GM21825 (cell line): ENCODE results near the gene BRAP.
"Not testable (repeated sequence)": the region's sequence is repeated elsewhere in the genome, so short reads cannot be mapped to it uniquely, and the experiment has no call there.

ENCODE experiments used
- ATAC-seq: cut with Tn5 transposase; IDR thresholded peaks from one replicate; pipeline ENCODE4 v1.9.1; 2021; ENCODE audit warnings: mild to moderate bottlenecking, moderate library complexity; ENCODE audit not compliant: unreplicated experiment

The BRAP gene

DNA sequence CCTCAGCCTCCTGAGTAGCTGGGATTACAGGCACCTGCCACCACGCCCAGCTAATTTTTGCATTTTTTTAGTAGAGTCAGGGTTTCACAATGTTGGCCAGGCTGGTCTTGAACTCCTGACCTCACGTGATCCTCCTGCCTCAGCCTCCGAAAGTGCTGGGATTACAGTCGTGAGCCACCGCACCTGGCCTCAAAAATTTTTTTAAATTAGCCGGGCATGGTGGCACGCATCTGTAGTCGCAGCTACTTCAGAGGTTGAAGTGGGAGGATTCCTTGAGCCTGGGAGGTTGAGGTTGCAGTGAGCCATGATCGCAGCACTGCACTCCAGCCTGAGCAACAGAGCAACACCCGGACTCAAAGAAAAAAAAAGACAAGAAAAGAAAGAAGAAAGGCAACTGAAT is 67.9 kb downstream of the BRAP start:
- not testable (repeated sequence) for ATAC-seq

DNA sequence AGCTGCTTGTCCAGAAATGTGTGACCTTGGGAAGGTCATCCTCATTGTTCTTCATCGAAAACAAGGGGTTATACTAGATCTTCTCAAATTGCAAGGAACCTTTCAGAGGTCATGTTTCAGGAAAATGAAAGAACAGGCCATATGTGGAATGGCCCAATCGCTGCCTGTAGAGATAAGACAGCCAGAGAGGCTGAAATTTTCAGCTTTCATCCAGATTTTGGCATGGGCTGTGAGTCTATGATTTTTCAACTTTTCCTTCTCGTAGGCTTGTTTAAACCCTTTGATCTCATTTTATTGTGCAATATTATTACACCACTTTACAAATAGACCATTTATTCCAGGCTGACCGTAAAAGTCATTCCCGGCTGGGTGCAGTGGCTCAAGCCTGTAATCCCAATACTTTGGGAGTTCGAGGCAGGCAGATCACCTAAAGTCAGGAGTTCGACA is 69.6 kb downstream of the BRAP start:
- ATAC-seq: no peak

DNA sequence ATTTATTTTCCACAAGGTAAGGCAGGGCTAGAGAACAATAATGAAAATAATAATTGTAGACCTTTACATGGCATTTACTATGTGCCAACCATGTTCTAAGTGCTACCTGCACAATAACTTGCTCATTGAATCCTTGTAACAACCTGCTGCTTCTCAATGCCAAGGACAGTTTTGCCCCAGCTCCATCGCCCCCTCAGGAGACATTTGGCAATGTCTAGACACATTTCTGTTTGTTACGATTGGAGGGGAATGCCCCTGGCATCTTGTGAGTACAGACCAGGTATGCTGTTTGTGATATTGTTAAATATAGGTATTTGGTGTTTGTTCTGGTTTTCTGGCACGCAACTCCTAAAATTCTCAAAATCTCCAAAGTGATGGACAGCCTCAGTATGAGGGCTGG is 78.5 kb downstream of the BRAP start:
- ATAC-seq: no peak

DNA sequence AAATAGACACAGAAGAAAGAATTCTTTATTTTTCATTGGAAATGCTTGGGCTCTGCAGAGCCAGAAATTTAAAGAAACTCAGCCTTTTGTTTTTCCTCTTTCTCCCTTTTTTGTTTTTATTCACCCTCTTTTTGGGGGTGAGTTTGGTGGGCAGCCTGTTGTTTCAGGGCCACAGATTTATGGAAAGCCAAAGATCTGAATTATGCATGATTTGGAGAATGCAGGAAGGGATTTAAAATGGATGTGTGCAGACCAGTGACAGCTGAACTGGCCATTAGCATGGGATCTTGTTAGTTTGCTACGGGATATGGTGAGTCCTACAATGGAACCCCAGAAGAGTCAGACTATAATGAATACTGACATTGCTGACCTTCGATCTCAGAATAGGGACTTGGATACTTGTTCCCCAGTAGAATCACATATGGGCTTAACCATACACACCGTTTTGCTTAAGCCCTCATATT is 79.0 kb downstream of the BRAP start:
- ATAC-seq: no peak

DNA sequence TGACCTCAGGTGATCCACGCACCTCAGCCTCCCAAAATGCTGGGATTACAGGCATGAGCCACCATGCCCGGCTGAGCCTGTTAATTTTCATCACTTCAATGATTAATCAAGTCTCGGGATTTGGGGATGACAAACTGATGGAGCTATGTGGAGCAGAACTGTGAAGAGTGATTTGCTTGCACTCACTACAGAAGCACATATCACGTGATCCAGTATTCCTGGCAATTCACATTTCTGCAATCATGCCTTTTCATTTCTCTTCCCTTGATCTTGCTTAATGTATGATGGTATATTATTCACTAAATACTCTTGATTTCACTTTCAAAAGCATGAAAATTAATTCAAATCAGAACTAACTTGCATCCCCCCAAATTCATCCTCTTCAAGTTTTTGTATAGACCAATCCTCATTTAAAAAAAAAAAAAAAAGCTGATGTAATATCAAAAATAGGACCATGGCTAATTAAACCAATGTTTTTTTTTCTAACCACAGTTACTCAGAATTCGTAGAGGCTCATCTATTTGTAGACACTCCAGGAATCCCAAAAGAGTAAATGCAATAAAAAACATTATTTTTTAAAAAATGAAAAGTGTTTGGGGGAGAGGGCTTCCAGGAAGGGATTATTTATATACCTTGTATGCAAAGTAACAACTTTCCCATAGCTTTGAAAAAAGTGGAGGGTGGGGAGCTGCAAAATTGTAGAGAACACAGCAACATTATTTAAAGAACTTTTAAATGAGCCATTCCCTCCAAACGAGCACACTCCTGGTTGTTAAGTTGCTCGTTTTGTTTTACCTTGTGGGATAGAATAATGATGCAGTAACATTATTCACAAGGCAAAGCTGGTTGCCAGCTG is 79.6 kb downstream of the BRAP start:
- no peak for ATAC-seq

DNA sequence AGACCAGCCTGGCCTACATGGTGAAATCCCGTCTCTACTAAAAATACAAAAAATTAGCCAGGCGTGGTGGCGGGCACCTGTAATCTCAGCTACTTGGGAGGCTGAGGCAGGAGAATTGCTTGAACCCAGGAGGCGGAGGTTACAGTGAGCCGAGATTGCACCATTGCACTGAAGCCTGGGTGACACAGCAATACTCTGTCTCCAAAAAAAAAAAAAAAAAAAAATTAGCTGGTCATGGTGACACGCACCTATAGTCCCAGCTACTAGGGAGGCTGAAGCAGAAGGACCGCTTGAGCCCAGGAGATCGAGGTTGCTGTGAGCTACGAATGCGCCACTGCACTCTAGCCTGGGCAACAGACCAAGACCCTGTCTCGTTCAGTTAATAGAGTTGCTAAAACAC is 82.9 kb downstream of the BRAP start:
- ATAC-seq: not testable (repeated sequence)

DNA sequence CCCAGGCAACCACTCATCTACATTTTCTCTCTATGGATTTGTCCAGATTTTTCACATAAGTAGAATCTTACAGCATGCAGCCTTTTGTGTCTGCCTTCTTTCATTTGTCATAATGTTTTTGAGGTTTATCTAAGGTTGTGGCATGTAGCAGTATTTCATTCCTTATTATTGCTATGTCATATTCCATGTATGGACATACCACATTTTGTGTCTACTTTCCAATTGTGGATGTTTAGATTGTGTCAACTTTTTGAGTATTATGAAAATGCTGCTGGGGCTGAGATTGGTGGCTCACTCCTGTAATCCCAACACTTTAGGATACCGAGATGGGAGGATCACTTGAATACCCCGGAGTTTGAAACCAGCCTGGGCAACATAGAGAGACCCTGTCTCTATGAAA is 83.4 kb downstream of the BRAP start:
- ATAC-seq: no peak

DNA sequence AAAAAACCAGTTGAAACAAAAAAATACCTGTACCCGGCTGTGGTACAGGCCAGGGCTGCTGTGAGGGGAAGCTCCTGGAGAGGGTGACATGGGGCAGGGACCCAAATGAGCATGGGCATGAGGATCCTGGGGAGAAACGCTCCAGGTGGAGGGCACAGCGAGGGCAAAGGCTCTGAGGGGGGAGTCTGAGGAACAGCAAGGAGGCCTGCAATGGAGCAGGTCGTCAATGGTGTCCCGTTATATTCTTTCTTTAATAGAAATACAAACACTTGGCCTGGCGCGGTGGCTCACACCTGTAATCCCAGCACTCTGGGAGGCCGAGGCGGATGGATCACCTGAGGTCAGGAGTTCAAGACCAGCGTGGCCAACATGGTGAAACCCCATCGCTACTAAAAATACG is 84.8 kb downstream of the BRAP start:
- not testable (repeated sequence) for ATAC-seq

DNA sequence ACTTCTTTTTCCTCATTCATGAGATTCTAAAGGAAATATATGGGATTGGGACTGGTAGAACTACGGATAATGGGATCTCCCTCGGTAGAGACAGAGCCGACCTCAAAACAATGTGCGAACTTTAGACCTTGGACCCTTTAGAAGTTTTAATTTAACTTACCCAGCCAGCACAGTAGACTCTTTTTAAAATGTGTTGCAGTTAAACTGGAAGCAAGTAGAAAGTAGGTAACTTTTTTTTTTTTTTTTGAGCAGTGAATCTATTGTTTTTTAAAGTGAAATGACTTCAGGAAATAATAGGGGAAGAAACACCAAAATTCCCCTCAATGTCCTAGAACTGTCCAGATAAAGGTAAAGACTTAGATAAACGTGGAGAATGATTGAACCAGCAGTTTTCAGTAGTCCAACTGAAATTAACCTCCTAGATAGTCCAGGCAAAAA is 85.5 kb downstream of the BRAP start:
- ATAC-seq: no peak

DNA sequence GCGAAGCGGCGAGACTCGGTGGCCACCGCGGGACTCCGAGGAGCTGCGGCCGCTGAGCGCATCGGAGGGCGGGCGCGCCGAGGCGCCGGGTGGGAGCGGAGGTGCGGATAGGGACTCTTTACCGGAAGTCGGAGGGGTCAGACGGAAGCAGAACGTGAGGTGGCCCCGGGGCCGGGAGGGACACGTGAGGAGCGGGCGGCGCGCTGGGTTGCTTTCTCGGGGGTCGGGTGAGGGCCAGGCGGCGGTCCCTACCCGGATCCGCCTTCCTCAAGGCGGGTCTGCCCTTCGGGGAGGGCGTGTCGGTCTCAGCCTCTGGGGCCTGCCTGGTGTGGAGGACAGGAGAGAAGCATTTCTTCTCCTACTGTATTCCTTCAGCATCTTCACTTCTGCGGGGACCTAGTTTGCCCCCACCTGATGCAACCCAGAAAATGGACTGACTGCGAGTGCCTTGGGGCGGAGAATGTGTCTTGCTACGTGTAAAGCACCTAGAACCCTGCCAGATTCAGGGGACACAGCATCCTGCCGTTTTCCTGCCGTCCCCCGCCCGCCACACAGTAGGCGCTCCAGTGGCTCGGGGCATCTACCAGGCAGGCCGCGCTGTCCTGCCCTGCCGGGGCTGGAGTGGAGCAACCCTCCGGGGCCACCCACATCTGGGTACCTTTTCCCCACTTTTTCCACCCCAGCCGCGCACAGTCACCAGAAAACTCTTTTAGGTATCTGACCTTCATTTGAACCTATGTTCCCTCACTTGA is 86.1 kb downstream of the BRAP start:
- ATAC-seq: peak; percentile 69

DNA sequence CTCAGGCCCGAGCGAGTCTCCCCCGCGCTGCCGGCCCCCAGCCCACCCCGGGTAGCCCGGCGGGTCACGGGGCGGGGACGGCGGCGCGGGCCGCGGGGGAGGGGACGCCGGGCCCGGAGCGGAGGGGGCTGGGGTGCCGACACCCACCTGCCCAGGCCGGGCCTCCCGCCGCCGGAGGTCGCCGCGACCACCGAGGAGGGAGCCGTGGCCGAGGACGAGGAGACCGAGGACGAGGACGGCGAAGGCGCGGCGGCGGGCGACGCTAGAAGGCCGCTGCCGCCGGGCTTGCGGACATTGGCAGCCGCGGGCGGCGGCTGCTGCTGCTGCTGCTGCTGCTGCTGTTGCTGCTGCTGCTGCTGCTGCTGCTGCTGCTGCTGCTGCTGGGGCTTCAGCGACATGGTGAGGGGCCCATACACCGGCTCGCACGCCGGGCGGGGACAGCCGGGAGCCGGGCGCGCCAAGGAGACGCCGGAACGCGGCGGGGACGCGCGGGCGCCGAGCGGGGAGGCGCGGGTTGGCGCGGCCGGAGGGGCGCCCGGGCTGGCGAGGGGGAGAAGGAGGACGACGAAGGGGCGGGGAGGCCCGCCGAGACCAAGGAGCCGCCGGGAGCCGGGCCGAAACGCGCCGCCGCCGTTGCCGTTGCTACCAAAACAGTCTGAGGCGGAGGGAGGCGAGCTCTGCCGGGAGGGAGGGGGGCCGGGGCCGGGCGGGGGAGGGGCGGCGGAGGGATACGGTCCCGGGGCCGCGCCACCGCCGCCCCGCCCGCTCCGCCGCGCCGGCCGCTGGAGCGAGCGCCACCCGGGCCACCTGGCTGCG is 86.9 kb downstream of the BRAP start, which contains the start of gene ATXN2:
Gene ATXN2, minus strand, starts transcription at position 679 of the 816 bp plus-strand sequence. Its CDS starts 281 bp downstream, at position 398.
- peak; percentile 33 for ATAC-seq

DNA sequence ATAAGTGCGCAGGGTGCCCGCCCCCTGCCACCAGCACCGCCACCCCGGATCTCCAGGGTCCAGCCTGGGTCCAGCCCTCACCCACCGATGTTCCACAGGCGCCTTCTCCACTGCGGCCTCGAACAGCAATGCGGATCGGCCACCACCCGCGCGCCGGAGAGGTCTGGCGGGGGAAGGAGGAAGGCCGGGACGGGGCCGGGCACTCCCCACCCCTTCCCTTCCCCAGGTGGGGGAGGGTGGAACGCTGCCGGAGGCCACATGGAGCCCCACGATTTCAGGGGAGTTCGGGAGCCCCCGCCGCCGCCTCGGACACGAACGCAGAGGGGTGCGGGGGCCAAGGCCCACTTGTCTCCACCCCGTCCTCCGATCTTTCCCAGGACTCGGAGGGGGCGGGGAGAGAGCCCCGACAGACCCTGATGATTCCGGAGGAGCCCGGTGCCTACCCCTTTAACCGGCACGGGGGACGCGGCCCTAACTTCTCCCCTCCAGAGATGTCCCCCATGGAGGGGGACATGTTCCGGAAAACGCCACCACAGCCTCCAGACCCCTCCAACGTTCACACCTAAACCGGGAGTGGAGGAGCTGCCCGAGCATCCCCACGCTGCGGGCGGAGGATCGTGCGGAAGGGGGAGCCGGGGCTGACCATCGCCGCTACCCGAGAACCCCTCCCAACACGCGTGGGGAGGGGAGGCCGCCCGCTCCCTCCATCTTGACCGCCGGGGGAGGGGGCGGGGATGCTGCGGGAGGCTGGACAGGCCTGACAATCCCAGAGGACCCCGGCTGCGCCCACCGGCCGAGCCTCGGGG is 87.7 kb downstream of the BRAP start:
- no peak for ATAC-seq

DNA sequence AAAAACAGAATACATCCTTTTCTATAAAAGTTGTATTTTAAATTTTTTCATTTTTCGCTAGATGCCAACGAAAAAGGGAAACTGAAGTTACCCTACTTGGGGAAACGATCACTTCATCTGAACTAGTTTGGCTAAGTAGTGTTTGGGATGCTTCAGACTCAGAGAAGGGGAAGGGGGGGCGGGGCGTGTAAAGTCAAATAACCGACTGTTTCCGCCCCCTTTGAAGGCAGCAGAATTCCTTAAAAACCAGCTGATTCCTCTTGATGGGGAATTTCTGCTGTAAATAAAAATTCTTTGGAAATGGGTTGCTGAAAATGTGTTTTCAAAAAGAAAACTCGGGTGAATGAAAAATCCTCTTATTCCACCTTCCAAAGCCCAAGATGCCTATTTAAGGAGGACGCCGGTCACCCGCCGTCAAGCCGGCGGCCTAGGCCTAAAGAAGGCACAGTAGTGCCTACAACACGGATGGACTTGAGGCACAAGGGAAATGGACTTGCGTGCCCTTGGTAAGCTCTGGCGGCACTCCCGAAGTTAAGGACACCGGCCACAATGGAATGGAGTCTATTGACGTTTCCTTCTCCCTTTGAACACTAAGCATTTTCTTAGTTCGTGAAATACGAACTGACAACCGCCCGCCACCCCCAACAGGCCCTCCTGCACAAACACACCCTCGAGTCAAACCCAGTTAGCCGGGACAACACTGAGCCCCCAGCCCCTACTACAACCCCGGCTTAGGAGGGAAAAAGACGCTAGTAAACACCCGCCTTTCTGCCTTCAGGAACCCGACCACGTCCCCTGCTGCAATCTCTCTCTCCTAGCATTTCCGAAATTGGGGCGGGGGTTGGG is 88.5 kb downstream of the BRAP start:
- ATAC-seq: no peak

DNA sequence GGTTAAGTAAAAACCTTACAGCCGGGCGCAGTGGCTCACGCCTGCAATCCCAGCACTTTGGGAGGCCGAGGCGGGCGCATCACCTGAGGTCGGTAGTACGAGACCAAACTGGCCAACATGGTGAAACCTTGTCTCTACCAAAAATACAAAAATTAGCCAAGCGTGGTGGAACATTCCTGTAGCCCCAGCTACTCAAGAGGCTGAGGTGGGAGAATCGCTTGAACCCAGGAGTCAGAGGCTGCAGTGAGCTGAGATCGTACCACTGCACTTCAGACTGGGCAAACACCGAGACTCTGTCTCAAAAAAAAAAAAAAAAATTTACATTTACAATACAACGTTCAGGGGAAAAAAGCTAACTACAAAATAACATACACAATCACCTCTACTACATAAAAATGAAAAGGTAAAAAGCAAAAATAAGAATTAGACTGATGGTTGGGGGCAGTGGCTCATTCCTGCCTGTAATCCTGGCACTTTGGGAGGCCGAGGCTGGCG is 90.4 kb downstream of the BRAP start:
- ATAC-seq: not testable (repeated sequence)
